CD4-positive, alpha-beta T cell treated with Interferon alpha-2 for 1 hour (primary cell): ENCODE measurements around the gene ZC3HAV1L.
A peak's percentile ranks its signal among the peaks of the same experiment; 100 is the strongest.
"Not testable (repeated sequence)": the region's sequence is repeated elsewhere in the genome, so short reads cannot be mapped to it uniquely, and the experiment has no call there.

ENCODE experiments used
- DNase-seq, 2 donors: peaks; one replicate each; pipeline ENCODE4 v3.0.0-alpha.2; 2020 to 2022

Gene ZC3HAV1L

DNA sequence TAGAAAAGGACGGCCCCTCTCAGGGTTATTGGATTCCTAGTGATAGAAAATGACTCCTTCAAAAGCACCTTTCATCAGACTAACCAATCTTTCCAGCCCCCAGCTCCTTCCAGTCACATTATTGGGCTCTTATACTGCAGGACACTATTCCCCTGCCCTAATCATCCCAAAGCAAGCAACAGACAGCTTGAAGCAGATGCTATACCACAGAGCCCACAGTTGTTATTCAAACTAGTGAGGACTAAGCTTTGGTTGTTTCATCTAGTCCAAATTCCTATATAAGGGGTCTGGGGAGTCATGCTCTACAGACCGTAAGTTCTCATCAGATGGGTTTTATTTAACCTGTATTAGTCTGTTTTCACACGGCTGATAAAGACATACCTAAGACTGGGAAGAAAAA, 24.5 kb downstream of the ZC3HAV1L start:
- no peak for DNase-seq

DNA sequence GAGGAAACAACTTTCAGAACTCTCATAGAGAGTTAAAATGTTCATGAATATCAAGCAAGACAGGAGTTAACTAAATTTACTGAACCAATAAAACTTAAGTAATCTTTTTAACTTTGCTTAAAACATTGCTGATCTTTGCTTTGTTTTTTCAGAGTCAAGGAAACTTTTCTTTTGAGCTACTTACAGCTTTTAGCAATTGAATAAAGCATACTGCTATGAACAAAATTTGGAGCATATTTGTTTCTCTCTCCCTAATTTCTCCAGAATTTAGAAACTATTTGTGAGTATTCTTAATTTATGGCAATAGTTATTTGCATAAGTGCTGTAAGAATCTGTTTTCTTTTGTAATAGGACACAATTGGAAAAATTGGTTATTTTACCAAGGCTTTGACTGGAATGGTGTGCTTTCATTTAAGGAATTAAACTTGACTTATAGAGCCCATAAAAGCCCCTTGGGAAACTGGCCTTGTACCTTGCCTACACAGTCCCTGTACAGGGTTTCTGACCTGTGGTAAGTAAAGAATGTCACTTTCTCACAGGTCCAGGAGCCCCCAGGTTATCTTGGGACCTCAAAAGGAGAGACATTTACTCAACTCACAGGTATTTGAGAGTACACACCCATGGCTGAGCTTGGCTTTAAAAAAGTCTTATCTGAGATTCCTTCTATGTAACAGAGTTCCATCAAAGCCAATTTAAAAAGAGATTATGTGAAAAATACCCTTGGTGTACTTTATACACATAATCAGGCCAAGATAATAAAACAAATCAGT, 31.3 kb downstream of the ZC3HAV1L start:
- DNase-seq = no peak

- no peak for DNase-seq
Measured at GRCh38 chr7:138999414-138999813, 36.4 kb downstream of the ZC3HAV1L start.

DNA sequence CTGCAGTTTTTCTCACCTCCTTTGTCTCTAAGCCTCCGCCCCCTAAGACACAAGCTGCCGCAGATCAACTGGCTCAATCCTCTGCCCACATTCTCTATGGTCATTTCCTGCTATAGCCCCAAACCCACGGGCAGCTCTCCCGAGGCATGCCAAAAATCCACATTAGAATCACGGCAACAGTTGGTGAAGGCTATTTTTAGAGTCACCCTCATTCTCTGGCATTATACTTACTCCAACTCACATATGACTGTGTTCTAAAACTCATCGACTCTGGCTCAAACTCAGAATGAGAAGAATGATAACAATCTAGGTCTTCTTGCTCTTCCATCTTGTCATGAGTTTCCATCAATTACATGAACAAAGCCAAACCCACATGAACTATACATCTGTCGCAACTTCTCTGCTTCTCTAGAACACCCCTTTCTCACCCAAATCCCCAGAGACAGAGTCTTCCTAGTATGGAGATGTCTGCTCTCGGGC, 43.8 kb downstream of the ZC3HAV1L start:
- DNase-seq = no peak

GRCh38 chr7:138987686-138988085, 48.2 kb downstream of the ZC3HAV1L start:
- no peak for DNase-seq

GRCh38 chr7:138982204-138982623, 53.6 kb downstream of the ZC3HAV1L start:
- DNase-seq = no peak

- peak; percentile 35 to 50 for DNase-seq
Measured at GRCh38 chr7:138981332-138982203, 54.3 kb downstream of the ZC3HAV1L start, which contains the start of gene KIAA1549. Gene KIAA1549 (minus strand): TSS chr7:138981389. CDS start chr7:138981269, 120 bp downstream.

DNA sequence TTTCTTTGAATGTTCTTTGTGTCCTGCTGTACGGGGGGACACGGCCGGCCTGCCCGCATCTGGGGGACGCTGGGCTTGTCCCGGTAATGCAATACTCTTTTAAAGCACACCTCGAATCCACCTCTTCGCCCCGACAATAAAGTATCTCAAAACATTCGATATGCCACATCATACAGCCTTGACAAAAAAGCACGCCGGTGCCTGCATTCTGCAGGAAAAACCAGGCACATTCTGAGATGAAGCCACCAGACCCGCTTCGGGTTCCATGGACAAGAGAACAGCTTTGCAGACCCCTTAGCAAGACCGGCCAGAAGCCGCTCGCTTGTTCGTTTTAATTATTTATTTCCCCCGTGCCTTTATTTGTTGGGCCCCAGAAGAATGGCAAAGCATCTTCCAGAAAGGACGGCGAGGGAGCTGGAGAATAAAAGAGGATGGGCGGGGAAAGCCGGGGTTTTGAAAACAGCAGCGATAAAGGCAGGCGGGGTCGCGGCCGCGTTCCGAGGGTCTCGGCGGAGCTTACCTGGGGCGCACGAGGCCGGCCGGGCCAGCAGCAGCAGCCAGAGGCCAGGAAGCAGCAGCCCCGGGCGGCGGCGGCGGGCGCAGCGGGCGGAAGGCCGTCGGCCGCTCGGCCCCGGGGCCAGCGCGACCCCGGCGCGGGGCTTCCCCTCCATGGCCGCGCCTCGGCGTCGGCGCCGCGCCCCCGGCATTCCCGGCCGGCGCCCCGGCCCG, 55.1 kb downstream of the ZC3HAV1L start:
- DNase-seq = no peak

DNA sequence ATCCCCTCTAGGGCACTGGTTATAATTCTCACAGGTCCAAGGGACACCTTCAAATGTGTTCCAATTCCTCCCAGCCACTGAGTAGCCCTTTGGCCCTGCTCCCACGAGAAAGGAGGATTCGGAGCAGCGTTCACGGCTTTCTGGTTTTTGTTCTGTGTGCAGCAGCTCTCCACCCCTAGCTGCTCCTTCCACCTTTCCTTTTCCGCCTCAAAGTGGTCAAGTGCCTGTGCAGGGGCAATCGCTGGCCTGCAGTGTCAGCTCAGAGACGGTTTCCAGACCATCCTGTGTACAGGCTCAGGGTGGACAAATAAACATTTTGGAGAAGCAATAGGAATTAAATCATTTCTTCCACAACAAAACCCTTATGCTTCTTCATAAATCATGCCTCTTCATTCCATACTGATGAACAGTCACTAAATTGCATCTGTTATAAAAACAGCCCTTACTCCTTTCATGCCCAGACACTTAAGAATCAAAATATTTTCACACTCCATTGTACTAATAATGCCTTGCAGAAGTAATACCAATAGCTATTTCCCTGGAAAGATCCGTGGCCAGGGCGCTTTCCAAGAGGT, 55.8 kb downstream of the ZC3HAV1L start:
- no peak for DNase-seq

- DNase-seq = peak in 1 of 2 donors; percentile 22
Measured at GRCh38 chr7:138979226-138979979, 56.4 kb downstream of the ZC3HAV1L start.

DNA sequence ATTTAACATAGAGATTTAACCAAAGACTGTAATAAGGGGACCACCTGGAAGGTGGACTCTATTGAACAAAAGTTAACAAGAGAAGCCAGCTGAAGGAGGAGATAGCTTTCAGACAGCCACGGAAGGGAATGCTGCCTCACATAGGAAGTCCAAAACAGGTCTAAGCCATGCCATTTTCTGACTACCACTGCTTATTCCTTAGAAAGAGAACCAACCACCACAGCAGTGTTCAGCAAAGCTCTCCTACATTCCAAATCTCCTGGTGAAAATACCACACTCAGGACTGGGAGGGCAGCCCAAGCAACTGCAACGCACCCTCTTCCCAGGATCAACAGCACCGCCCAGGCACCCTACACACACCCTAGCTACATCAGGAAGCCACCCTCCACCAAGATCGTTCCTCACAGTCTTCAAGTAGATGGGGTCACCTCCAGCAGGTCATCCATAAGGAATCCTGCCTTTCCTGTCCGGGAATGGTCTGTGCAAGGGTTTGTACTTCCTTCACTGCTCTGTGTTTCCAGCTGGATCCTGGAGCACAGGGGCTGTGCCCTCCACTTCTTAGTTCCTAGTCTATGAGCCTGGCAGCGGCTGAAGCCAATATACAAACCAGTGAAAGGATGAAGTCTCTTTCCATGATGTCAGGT, 57.2 kb downstream of the ZC3HAV1L start:
- DNase-seq = no peak

DNA sequence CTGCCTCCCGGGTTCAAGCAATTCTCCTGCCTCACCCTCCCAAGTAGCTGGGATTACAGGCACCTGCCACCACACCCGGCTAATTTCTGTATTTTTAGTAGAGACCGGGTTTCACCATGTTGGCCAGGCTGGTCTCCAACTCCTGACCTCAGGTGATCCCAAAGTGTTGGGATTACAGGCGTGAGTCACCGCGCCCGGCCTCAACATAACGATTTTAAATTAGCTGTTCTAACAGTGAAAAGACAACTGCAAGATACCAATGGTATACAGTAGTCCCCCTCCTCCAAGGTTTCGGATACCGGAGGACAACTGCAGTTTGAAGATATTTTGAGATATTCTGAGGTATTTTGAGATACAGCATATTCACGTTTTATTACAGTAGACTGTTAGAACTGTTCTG, 59.7 kb downstream of the ZC3HAV1L start:
- not testable (repeated sequence) for DNase-seq
